ENCODE measurements around the gene FAM222B.

FAM222B gene

DNA sequence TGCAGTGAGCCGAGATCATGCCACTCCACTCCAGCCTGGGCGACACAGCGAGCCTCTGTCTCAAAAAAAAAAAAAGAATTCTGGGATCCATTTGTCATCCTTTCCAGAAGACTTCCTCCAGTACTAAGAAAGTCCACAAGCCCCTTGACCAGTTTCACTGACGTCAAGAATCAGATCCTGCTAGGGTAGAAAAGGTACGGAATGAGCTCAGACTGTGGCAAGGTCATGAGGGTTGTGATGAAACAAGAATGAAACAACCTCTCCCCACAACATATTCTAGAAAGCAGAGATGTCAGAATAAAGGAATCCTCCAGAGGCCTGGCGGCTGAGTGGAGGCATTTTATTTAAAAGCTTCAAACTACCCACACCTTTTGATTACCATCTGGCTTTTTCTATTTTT is 68.9 kb downstream of the FAM222B start:
- DNase-seq (ENCODE audit: low read depth) = no peak

DNA sequence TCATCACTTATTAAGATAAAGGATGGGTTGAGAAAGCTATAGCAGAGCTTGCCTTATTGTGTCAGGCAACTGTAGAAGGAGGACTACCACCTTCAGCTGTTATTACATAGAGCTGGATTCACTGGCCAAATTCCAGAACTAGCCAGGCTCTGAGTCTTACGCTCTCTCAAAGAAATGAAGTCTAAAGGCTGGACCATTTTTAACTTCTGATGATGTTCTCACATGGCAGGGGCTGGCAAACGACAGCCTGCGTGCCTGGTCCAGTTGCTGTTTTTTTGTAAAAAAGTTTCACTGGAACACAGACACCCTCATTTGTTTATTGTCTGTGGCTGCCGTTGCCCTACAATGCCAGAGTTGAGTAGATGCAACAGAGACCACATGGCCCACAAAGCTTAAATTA is 77.6 kb downstream of the FAM222B start:
- no peak for DNase-seq (ENCODE audit: low read depth)

DNA sequence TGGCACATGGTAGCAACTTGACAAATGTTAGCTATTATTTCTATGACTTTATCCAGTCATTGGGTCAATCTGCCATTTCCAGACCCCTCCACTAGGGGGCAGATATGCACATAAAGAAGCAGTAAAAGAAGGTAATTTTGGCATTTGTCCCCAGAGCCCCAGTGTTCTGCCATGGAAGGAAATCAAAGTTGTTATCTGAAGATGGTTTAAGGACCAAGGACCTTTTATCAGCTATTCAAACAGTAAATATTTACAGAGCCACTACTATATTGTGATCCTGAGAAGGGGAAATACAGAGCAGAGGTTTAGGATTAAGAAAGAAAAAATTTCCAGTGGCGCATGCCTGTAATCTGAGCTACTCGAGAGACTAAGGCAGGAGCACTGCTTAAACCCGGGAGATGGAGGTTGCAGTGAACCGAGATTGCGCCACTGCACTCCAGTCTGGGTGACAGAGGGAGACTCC is 78.8 kb downstream of the FAM222B start:
- peak; percentile 80 for DNase-seq (ENCODE audit: low read depth)

DNA sequence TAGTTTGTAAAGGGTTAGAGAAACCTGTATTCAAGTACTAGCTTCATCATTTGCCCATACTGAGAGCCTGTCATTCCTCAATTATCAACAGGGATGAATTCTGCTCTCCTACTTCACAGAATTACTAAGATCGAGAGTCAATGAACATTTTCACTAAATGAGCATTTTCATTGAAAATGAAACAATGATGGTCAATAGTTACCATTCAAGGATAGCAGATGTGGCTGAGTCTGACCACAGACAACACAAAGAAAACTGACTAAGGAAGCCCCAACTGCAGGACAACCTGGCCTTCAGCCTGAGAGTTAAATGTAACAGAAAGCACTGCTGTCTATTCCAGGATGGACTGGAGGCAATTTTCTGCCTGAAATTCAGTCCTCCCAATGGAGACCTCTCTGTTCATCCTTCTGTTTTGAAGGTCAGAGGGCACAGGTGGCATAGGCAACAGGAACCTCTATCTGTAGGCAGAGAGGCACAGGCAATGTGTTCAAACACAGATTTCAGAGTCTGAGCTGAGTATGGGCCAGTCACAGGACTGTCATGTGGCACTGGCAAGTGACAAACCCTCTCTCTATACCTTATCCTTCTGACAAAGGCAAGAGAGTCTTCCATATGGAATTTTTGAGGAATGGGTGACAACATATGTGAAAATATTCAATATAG is 79.3 kb downstream of the FAM222B start:
- DNase-seq (ENCODE audit: low read depth) = no peak

DNA sequence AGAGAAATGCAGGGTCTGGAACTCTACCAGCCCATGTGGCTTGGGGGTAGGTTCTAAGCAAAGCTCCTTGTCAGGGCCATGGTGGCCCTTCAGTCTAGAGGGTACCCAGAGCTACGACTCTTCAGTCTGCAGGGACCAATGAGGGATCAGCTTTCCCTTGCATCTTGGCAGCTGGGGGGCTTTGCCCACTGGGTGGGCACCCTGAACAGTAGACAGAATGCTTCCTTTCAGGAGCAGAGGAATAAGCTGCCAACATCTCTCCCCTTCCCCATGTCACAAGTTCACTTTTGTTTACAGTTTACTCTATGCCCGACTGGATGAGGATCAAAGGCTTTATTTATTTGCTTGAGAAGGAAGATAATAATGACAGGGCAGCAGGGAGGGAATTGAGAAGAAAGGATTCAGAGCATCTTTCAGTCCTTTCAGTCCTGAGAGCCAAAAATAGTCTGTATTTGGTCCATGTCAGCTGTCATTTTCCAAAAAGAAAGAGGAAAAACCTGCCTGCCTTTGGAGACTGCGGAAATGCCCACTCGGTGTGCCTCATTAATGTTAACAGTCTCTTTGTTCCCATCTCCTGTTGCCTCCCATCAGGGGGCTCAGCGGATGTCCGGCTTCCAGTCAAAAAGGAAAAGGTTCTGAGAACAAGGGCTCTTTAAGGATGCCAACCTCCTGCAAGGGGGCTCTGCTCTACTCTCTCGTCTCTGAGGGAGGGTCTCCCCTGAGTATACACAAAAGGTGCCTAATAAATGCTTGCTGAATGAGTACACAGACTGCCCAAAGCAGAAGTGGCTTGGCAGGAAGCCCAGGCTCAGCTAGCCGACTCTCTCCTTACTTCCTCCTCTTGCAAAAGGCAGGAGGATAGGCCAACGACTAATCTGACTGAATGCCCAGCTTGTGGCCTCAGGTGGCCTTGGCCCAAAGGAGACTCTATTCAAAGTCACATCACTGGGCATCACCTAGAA is 81.7 kb downstream of the FAM222B start:
- peak; percentile 68 for DNase-seq (ENCODE audit: low read depth)

- no peak for DNase-seq (ENCODE audit: low read depth)
Measured at GRCh38 chr17:28759256-28759865, 83.2 kb downstream of the FAM222B start.

- DNase-seq (ENCODE audit: low read depth) = no peak
Measured at GRCh38 chr17:28758411-28759121, 84.0 kb downstream of the FAM222B start.

DNA sequence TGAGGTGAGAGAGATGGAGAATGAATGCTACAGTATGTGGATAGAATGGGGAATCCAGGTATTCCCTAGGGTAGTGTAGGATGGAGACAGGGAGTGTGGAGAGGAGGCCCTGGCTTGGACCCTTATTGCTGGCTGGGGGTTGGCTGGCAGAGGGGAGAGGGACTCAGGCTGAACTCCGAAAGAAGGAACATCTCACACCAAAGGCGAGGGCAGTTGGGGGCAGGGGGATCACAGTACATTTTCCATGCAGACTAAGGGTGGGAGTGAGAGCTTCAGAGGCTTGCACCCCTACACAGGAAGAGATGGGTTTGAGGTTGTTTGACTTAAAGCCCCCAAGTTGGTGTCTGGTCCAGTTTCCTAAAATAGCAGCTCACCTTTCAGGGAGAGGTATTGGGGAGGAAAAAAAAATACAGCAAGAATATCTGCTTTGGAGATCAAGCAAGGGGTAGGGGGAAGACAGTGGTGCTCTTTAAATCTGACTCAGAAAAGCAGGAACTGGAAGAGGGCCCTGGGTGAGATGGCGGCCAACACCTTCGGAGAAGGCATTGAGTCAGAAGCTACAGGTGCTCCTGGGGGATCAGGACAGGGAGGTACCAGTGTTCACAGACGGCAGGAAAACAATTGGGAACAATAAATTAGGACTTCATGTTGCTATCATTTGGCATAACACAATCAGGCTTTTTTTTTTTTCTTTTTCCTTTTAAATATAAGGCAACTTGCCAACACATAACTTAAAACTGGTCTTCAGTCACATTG is 86.4 kb downstream of the FAM222B start:
- DNase-seq (ENCODE audit: low read depth) = no peak

DNA sequence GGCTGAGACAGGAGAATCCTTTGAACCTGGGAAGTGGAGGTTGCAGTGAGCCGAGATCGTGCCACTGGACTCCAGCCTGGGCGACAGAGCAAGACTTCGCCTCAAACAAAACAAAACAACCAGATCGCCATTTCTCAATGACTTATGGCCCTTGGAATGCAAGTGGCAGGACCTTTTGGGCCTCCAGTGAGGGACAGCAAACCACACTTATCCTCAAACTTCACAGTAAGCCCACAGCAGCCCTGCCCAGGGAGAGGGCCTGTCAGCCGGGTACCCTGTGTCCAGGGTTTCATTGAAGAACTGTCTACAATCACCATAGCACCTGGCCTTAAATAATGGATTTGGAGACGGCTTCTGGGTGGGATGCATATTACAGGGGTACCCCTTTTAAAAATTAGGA is 87.1 kb downstream of the FAM222B start:
- DNase-seq (ENCODE audit: low read depth) = peak; percentile 52

- DNase-seq (ENCODE audit: low read depth) = no peak
Measured at GRCh38 chr17:28751600-28752366, 90.8 kb downstream of the FAM222B start.

DNA sequence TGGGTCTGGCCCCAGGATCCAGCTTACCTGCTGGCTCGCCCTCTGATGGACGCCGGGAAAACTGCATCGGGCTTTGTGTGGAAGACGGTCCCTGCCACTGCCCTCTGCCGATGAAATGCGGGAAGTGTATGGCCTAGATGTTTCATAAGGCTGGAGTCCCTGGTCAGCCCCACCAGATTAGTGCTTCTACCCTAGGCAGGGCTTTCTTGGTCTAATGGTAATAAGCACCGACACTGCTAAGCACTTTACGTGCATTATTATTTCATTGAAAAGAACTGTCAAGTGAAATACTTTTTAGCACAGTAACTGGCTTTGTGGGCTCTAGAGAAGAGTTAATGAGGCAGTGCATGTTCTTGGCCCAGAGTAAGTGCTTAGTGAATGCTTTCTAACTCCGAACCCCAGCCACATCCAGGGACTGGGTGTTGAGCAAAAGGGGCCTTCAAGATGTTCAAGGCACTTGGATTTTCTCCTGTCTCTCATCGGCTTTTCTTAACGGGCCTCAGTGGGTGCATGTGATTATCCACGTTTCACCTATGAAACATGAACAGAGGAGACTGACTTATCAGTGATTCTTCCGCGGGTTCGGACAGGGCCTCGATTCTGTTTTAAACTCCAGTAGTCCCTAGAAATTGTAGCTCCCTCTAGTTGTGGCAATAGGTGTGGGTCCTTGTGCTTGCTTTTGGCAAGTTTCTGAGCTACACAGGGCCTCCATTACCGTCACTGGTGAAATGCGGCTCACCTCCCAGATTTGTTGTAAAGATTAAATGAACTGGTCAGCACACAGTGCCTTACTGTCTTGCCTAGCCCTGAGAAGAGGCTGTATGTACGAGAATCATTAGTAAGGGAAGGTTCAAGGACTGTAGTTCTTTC is 92.2 kb downstream of the FAM222B start:
- peak; percentile 91 for DNase-seq (ENCODE audit: low read depth)

DNA sequence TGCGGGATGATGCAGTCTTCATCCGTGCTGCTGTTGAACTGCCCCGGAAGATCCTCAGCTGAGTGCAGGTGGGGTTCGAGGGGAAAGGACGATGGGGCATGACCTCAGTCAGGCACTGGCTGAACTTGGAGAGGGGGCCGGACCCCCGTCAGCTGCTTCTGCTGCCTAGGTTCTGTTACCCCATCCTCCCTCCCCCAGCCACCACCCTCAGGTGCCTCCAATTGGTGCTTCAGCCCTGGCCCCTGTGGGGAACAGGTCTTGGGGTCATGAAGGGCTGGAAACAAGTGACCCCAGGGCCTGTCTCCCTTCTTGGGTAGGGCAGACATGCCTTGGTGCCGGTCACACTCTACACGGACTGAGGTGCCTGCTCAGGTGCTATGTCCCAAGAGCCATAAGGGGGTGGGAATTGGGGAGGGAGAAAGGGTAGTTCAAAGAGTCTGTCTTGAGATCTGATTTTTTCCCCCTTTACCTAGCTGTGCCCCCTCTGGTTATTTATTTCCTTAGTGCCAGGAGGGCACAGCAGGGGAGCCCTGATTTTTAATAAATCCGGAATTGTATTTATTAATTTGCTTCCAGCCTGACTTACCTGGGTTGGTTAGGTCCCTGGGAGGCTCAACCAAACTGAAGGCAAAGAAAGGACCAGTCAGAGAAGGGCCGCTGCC is 92.9 kb downstream of the FAM222B start:
- DNase-seq (ENCODE audit: low read depth) = no peak

GRCh38 chr17:28748852-28749515 is 93.6 kb downstream of the FAM222B start:
- peak; percentile 8 for DNase-seq (ENCODE audit: low read depth)

GRCh38 chr17:28747801-28748750 is 94.5 kb downstream of the FAM222B start:
- DNase-seq (ENCODE audit: low read depth) = no peak

DNA sequence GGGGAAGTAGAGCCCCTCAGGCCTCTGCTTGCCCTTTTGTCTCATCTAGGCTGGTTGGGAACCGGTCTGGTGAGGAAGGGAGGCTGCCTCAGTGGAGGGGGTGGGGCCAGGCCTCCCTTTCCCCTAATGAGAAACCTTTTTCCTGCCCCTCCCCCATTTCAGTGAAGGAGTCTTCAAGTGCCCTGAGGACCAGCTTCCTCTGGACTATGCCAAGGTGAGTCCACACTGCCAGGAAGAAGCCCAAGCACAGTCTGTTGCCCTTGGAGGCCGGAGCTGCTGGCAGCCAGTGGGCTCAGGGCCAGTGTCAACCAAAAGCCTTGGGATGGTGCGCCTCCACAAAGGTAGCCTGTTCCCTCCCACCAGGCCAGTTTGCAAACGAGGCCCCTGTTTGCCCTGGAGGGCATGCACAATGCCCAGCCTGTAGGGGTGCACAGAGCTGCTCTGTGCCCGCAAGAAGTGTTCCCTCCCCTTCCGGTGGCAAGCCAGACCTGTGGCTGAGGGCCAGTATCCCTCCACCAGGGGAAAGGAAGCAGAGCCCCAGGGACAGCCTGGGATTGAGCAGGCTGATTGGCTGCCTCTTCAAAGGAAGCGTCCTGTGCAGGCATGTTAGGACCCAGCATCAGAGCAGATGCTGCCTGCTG is 95.4 kb downstream of the FAM222B start:
- no peak for DNase-seq (ENCODE audit: low read depth)

DNA sequence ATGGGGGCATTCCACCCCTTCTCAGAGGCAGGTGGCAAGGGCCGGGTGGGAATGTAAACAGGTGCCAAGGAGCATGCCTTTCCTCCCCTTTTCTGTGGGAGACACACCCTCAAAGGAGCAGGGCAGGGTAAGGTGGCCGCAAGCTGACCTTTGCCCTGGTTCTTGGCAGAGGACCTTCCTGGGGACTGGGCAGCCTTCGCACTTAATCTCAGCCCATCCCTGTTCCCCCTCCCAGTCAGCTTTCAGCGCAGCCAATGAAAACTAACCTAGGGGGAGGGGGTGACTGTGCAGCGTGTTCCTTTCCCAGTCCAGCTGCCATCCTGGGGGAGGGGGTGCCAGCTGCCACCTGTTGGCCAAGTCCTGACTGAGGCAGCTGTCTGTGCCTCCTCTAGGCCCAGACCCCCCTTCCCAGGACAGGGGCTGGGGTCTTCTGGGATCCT is 96.0 kb downstream of the FAM222B start:
- no peak for DNase-seq (ENCODE audit: low read depth)

Measured in EH (cell line).